GM15510 (cell line): ENCODE results near the gene ATAD3C.

Experiments
- POLR2A ChIP-seq: IDR thresholded peaks from 3 replicates; pipeline ENCODE4 v1.6.1; 2011; ENCODE audit warnings: borderline replicate concordance; ENCODE audit not compliant: insufficient read length; ENCODE audit errors: extremely low read depth

ATAD3C gene

DNA sequence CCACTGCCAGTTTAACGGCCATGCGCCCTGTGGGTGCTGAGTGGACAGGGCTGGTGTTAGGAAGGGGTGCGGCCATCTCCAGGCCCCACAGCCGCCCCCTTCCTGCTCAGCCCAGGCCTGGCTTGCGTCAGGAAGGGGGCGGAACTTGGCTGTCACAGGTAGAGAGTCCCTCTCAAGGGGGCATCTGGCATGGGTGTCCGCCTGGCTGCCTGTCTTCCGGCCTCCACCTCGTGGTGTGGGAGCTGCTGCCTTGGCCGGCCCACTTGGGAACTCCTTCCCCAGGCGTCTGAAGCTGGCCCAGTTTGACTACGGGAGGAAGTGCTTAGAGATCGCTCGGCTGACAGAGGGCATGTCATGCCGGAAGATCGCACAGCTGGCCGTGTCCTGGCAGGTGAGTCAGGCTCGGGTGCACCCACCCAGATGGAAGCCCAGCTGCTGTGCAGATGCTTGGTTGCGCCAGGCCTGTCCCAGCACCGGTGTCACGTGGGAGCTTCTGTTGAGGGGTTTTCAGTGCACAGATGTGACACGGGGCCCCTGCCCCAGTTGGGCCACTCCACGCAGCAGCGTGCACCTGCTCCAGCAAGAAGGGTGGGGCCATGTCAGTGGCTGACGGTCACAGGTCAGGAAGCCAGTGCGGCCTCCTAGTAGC is 13.0 kb downstream of the ATAD3C start:
- no peak for TF ChIP-seq POLR2A

DNA sequence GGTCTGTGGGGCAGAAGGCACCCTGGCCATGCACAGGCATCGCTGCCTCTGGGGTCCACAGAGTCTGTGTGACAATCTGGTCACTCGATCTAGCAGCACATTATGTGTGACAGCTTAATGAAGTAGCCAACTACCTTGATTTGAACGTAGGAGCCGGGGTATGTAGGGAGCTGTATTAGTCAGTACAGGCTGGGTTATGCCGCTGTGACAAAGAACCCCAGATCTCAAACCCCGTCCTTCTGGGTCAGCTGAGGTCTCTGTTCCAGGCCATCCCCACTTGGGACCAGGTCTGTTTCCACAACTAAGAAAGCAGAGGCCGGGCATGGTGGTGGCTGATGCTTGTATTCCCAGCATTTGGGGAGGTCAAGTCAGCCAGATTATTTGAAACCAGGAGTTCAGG is 13.8 kb downstream of the ATAD3C start:
- no peak for TF ChIP-seq POLR2A

DNA sequence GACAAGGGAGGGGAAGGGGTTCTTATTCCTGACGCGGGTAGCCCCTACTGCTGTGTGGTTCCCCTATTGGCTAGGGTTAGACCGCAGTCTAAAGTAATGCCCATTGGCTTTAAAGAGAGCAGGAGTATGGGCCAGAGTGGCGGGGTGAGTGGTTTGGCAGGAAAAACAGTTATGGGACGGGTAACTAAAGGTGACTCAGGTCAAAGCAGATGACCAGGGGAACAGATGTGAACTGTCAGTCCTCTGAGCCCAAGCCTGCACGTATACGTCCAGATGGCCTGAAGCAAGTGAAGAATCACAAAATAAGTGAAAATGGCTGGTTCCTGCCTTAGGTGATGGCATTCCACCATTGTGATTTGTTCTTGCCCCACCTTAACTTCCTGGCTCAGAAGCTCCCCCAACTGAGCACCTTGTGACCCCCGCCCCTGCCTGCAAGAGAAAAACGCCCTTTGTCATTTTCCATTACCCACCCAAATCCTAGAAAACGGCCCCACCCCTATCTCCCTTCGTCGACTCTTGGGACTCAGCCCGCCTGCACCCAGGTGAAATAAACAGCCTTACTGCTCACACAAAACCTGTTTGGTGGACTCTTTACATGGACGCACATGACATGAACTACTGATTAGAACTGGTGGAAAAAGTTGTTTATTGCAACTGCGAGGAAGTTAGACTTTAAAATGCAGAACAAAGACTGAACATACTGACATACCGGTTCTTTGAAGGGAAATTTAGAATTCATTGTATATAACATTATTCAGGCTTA is 21.3 kb downstream of the ATAD3C start:
- no peak for TF ChIP-seq POLR2A

DNA sequence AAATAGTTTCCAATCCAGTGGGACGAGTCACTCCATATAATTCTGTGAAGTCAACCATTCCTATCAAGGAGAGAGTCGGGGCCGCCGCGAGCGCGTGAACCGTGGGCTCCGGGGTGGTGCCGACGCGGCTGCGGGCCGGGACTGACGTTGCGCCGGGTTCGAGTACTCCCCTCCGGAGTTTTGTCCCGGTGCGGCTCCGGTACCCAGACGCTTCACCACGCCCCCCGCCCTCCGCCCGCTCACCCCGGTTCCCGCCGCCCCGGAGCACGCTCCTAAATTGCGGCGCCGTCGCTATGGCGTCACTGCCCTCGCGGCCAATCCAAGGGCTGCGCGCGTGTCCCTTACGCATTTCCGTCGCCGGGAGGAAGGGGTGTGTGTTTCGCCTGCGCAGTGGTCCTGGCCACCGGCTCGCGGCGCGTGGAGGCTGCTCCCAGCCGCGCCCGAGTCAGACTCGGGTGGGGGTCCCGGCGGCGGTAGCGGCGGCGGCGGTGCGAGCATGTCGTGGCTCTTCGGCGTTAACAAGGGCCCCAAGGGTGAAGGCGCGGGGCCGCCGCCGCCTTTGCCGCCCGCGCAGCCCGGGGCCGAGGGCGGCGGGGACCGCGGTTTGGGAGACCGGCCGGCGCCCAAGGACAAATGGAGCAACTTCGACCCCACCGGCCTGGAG is 22.0 kb downstream of the ATAD3C start, which contains the start of gene ATAD3B:
Gene ATAD3B, plus strand, starts transcription at position 377 of the 664 bp plus-strand sequence. Its CDS starts 120 bp downstream, at position 497.
- TF ChIP-seq POLR2A: peak; percentile 68

DNA sequence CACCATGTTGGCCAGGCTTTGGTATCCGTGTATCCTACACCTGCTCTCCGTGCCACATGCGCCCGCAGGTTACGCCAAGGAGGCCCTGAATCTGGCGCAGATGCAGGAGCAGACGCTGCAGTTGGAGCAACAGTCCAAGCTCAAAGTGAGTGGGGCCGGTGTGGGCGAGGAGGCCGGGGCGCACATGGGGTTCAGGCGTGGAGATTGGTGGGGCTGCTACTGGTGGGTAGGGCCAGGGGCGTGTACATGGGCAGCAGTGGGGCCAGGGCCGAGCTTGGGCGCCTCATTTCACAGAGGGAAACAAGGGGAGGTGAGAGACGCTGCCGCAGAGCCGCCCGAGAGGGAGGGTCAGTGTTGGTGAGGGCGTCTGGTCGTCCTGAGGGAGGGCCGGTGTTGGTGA is 27.7 kb downstream of the ATAD3C start:
- TF ChIP-seq POLR2A: no peak

DNA sequence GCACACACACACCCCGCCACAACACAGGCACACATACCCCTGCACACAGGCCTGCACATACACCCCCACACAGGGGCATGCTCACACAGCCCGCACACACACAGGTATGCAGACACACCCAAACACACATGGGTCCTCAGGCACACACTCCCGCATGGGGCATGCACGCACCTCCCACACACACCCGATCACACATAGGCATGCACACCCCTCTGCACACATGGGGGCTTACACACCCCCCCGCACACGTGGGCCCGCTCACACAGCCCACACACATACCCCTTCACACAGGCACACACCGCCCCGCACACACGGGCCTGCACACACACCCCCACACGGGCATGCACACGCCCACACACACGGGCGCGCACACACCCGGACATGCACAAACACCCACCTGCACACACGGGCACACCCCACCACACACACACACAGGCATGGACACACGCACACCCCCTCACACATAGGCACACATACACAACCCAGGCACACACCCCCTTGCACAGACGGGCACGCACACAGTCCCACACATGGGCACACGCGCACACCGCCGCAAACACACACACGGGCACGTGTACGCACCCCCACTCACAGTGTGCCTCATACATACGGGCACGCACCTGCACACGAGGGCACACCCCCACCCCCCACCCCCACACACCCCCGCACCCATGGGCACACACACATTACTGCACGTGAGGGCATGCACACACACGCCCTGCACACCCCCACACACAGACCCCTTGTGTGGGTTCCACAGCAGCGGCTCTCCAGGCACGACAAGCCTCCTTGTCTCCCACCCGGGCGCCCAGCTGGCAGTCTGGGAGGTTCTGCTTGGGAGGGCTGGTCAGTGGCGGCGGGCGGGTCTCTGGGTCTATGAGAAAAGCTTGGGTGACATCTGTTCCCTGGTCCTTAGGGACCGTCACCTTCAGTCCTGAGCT is 30.3 kb downstream of the ATAD3C start:
- no peak for TF ChIP-seq POLR2A

DNA sequence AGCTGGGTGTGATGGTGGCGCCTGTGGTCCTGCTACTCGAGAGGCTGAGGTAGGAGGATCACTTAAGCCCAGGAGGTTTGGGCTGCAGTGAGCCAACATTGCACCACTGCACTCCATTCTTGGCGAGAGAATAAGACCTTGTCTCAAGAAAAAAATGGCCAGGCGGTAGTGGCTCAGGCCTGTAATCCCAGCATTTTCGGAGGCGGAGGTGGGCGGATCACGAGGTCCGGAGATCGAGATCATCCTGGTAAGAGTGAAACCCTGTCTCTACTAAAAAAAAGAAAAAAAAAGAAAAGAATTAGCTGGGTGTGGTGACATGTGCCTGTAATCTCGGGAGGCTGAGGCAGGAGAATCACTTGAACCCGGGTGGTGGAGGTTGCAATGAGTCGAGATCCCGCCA is 33.4 kb downstream of the ATAD3C start:
- TF ChIP-seq POLR2A: no peak

DNA sequence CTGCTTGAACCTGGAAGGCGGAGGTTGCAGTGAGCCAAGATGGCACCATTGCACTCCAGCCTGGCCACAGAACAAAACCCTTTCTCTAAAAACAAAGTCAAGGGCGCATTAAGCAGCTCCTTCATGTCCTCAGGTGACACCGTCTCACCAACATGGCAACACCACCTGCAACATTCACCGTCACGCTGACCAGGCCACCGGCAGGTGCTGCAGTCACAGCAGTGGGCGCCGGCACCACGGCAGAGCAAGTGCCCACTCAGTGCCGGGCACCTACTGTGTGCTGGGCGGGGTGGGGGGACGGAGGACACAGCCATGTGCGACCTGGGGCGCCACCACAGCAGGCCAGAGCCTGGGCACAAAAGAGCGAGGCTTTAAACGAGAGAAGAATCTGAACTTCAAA is 34.2 kb downstream of the ATAD3C start:
- TF ChIP-seq POLR2A: no peak

DNA sequence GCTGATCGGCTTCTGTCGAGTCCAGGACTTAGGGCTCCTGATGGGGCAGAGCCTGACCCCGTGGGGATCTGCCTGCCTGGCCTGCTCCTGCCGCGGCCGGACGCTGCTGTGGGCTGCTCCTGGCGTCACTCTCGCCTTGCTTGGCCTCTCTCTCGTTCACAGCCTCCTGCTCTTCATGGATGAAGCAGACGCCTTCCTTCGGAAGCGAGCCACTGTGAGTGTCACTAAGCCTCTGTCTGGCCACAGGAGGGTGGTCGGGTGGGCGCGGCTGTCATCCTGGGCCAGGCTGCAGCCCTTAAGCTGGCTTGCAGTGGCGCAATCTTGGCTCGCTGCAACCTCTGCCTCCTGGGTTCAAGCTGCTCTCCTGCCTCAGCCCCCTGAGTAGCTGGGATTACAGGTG is 38.2 kb downstream of the ATAD3C start:
- TF ChIP-seq POLR2A: no peak

DNA sequence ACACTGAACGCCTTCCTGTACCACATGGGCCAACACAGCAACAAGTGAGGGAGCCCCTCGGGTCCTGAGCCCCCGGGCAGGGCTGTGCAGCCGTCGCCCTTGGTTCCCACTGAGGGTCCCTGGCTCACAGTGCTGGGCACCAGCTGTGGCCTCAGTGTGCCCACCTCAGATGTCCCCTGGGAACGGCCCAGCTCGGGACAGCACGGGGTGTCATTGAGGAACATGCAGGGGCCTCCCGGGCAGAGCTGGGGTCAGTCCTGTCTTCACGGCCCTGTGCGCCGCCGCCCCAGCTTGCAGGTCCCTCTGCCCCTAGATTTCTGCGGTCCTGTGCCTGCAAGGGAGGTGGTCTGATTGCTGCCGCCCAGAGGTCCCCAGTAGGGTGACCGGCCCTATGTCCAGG is 39.7 kb downstream of the ATAD3C start:
- no peak for TF ChIP-seq POLR2A

DNA sequence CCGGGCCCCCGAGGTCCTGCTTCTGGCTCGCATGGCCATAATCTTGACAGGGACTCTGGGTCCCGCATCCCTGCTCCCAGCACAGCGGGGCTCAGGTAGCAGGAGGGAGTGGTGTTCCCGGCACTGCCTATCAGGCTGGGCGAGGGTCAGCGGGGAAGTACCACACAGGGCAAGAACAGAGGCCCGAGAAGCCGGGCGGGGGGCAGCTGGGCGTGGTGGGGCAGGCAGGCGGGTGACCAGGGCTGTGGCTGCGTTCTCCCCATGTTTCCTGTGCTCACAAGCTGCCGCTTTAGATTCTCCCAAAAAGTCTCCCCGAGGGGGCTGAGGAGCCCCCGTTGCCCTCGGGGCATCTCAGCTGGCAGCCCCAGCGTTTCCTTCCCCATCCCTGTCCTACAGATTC is 40.4 kb downstream of the ATAD3C start:
- TF ChIP-seq POLR2A: no peak

DNA sequence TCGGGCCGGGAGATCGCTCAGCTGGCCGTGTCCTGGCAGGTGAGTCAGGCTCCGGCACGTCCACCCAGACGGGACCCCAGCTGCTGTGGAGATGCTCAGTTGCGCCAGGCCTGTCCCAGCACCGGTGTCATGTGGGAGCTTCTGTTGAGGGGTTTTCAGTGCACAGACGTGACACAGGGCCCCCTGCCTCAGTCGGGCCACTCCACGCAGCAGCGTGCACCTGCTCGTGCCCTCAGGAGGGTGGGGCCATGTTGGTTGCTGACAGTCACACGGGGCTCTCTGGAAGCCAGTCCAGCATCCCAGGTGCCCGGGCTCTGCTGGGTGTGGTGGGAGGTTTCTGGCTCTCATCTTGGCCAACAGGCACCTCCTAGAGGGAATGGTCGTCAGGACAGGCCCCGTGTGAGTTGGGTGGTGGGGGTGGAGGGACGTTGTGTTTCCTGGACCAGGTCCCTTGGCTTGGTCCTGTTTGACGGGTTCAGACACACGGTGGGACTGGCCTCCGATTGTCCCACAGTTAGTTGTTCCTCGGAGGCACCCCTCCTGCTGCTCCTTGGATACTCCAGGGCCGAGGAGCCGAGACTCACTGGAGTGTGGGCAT is 41.2 kb downstream of the ATAD3C start:
- no peak for TF ChIP-seq POLR2A

DNA sequence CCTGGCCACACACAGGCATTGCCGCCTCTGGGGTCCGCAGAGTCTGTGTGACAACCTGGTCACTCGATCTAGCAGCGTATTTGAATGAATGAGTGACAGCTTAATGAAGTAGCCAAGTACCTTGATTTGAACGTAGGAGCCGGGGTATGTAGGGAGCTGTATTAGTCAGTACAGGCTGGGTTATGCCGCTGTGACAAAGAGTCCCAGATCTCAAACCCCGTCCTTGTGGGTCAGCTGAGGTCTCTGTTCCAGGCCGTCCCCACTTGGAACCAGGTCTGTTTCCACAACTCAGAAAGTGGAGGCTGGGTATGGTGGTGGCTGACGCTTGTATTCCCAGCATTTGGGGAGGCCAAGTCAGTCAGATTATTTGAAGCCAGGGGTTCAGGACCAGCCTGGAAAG is 42.1 kb downstream of the ATAD3C start:
- no peak for TF ChIP-seq POLR2A

DNA sequence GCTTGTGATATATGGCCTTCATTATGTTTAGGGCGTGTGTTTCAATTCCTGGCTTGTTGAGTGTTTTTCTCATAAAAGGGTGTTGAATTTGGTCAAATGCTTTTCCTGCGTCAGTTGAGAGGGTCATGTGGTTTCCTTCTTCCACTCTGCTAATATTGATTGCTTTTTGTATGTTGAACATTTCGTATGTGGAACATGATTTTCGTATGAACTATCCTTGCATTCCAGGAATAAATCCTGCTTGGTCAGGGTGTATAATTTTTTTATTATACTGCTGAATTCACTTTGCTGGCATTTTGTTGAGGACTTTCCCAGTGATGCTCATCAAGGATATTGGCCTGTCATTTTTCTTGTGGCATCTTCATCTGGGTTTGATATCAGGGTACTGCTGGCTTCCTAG is 57.8 kb downstream of the ATAD3C start:
- no peak for TF ChIP-seq POLR2A
